Natural killer cell (primary cell): ENCODE results near the gene RILPL2. TPM values are rescaled to one million over a fixed set of nuclear protein-coding genes. Genes with fewer than 3 reads are reported as not detected.
"Not testable (repeated sequence)": the region's sequence is repeated elsewhere in the genome, so short reads cannot be mapped to it uniquely, and the experiment has no call there.

Source experiments
- ATAC-seq, 3 donors: fragments of 150-1000 bp in 2 of 3; fragments of 200-7000 bp in 1 of 3; cut with Tn5 transposase; 1 replicate in 1 of 3; 2 replicates in 2 of 3; pipeline ENCODE4 v1.10.0; 2021; ENCODE audit warnings: mild to moderate bottlenecking in 2 of 3, moderate library complexity in 2 of 3
- DNase-seq, 2 donors: peaks; one replicate each; pipeline versions ENCODE4 v3.0.0 to v3.0.0-alpha.2; 2013 to 2021; ENCODE audit warnings: mixed read lengths in 1 of 2
- H3K27ac ChIP-seq: one replicate; pipeline ENCODE4 v1.5.1; 2013; ENCODE audit warnings: mild to moderate bottlenecking, low read length
- H3K27me3 ChIP-seq: one replicate; pipeline ENCODE4 v1.6.1; 2013; ENCODE audit warnings: low read length; ENCODE audit not compliant: control insufficient read depth, insufficient read depth
- H3K36me3 ChIP-seq: one replicate; pipeline ENCODE4 v1.6.1; 2013; ENCODE audit warnings: low read length; ENCODE audit not compliant: control insufficient read depth, insufficient read depth
- H3K4me1 ChIP-seq: one replicate; pipeline ENCODE4 v1.6.1; 2013; ENCODE audit warnings: low read length; ENCODE audit not compliant: control insufficient read depth, insufficient read depth
- H3K4me3 ChIP-seq: one replicate; pipeline ENCODE4 v1.5.1; 2013; ENCODE audit warnings: low read length
- H3K9me3 ChIP-seq: one replicate; pipeline ENCODE4 v1.6.1; 2013; ENCODE audit warnings: low read length; ENCODE audit not compliant: control insufficient read depth, insufficient read depth
- H3K27ac Mint-ChIP-seq, 2 donors: one replicate each; pipeline ENCODE4 v1.8.0; 2022; ENCODE audit warnings: mild to moderate bottlenecking in 2 of 2, mixed read lengths in 2 of 2, moderate library complexity in 1 of 2
- H3K27me3 Mint-ChIP-seq, 2 donors: one replicate each; pipeline ENCODE4 v1.8.0; 2022; ENCODE audit warnings: low read depth in 2 of 2, mixed read lengths in 2 of 2
- H3K36me3 Mint-ChIP-seq: one replicate; pipeline ENCODE4 v1.8.0; 2022; ENCODE audit warnings: mixed read lengths
- H3K4me1 Mint-ChIP-seq, 2 donors: one replicate each; pipeline ENCODE4 v1.8.0; 2022; ENCODE audit warnings: mixed read lengths in 2 of 2
- H3K4me3 Mint-ChIP-seq: one replicate; pipeline ENCODE4 v1.8.0; 2022; ENCODE audit warnings: mild to moderate bottlenecking, moderate library complexity, mixed read lengths
- H3K9me3 Mint-ChIP-seq, 2 donors: one replicate each; pipeline ENCODE4 v1.8.0; 2022; ENCODE audit warnings: mixed read lengths in 2 of 2
- CTCF ChIP-seq: fragments of 200-600 bp; IDR thresholded peaks from one replicate; pipeline ENCODE4 v1.8.0; 2022; ENCODE audit warnings: antibody characterized with exemption
- WGBS: methylation state at CpG from one replicate; pipeline ENCODE4 v1.1.7; 2013; ENCODE audit warnings: missing lambda C conversion rate; ENCODE audit not compliant: insufficient coverage; 5-methylcytosine and 5-hydroxymethylcytosine counted together
- intact Hi-C: fragments of 100-400 bp; cut with micrococcal nuclease; formaldehyde crosslinking; loops from one replicate; pipeline ENCODE4 v1.14.2; 2022
- total RNA-seq, 4 donors: library from RNA; stranded (reverse); fragments of 120-200 nt in 1 of 4; gene quantifications; one replicate each; pipeline versions ENCODE4 v1.2.3 to v1.2.4, GENCODE V29; 2013 to 2022

Gene RILPL2
- total RNA-seq, 3 donors from 2014 or later (not counting 1 experiment from before 2014, with no cell fraction given), result 3.6 to 5.5 (median 4.4) TPM

- H3K4me1 ChIP-seq, result peaks cover 8% of the 10 kb centered on the region
- ATAC-seq, result no peak
- H3K27me3 Mint-ChIP-seq, result no peaks in the 10 kb centered on the region
These were observed 57.1 kb downstream of the RILPL2 start for GRCh38 chr12:123379391-123379790.

GRCh38 chr12:123372415-123372814 is 64.1 kb downstream of the RILPL2 start:
- DNase-seq, H3K4me3 Mint-ChIP-seq, ATAC-seq, H3K4me3 ChIP-seq, H3K27ac ChIP-seq, H3K27me3 ChIP-seq, H3K4me1 ChIP-seq, H3K9me3 ChIP-seq, H3K27me3 Mint-ChIP-seq, H3K4me1 Mint-ChIP-seq, H3K36me3 Mint-ChIP-seq, intact Hi-C loops, H3K27ac Mint-ChIP-seq, H3K9me3 Mint-ChIP-seq, H3K36me3 ChIP-seq: not testable (repeated sequence)
- WGBS, result 89% methylated on average over 1 of the region's 5 CpGs

More at GRCh38 chr12:123379391-123379790, 57.1 kb downstream of the RILPL2 start:
- no peaks in the 10 kb centered on the region for H3K9me3 ChIP-seq
- Mint-ChIP-seq H3K9me3 (no peaks in the 10 kb centered on the region), H3K27ac (no peak overlapping the region), H3K4me1 (peaks cover 10% of the 10 kb centered on the region in 2 donors), H3K4me3 (no peak overlapping the region), H3K36me3 (no peaks in the 10 kb centered on the region)
- no peaks in the 10 kb centered on the region for H3K36me3 ChIP-seq
- no peak for TF ChIP-seq CTCF
- H3K4me3 ChIP-seq, result no peak overlapping the region
- H3K27ac ChIP-seq, result no peak overlapping the region
- 97% methylated on average over 5 of the region's 5 CpGs for WGBS
- no peaks in the 10 kb centered on the region for H3K27me3 ChIP-seq
- no peak for DNase-seq
- intact Hi-C loops, result no loop called here

- DNase-seq, H3K9me3 ChIP-seq, H3K4me3 Mint-ChIP-seq, H3K27ac Mint-ChIP-seq, H3K36me3 ChIP-seq, H3K27me3 Mint-ChIP-seq, H3K4me3 ChIP-seq, H3K4me1 Mint-ChIP-seq, intact Hi-C loops, H3K27ac ChIP-seq, H3K27me3 ChIP-seq, H3K4me1 ChIP-seq, ATAC-seq, H3K9me3 Mint-ChIP-seq, H3K36me3 Mint-ChIP-seq: not testable (repeated sequence)
- WGBS, result 93% methylated on average over 48 of the region's 48 CpGs
These were observed 64.7 kb downstream of the RILPL2 start for GRCh38 chr12:123371667-123372368.

- H3K4me1 Mint-ChIP-seq, result peaks cover 10 to 11% of the 10 kb centered on the region in 2 donors
- intact Hi-C loops, result loop anchor here (10.0 kb wide), 2 partner anchors 86 to 134 kb away; partner anchors contain the start of genes MPHOSPH9, MTRFR and SNRNP35
- ATAC-seq (no peak), DNase-seq (no peak)
- Histone ChIP-seq H3K27ac (no peak overlapping the region), H3K27me3 (no peaks in the 10 kb centered on the region), H3K36me3 (no peaks in the 10 kb centered on the region), H3K4me3 (no peak overlapping the region), H3K4me1 (peaks cover 12% of the 10 kb centered on the region), H3K9me3 (no peaks in the 10 kb centered on the region)
- H3K27me3 Mint-ChIP-seq, result no peaks in the 10 kb centered on the region
- H3K4me3 Mint-ChIP-seq, result no peak overlapping the region
- H3K9me3 Mint-ChIP-seq, result no peaks in the 10 kb centered on the region
- 98% methylated on average over 5 of the region's 5 CpGs for WGBS
- H3K36me3 Mint-ChIP-seq, result no peaks in the 10 kb centered on the region
- H3K27ac Mint-ChIP-seq, result no peak overlapping the region
- no peak for TF ChIP-seq CTCF
These were observed 67.3 kb downstream of the RILPL2 start for GRCh38 chr12:123369229-123369628.

GRCh38 chr12:123368431-123368830 is 68.1 kb downstream of the RILPL2 start:
- H3K36me3 Mint-ChIP-seq, H3K27ac ChIP-seq, H3K9me3 Mint-ChIP-seq, H3K27me3 ChIP-seq, H3K4me3 Mint-ChIP-seq, DNase-seq, H3K27me3 Mint-ChIP-seq, H3K4me3 ChIP-seq, ATAC-seq, H3K36me3 ChIP-seq, H3K9me3 ChIP-seq, H3K27ac Mint-ChIP-seq: not testable (repeated sequence)
- intact Hi-C loops, result loop anchor here (10.0 kb wide), 2 partner anchors 86 to 134 kb away; partner anchors contain the start of genes MPHOSPH9, MTRFR and SNRNP35
- peaks cover 20% of the 10 kb centered on the region for H3K4me1 ChIP-seq
- 100% methylated on average over 3 of the region's 7 CpGs for WGBS
- peaks cover 15 to 17% of the 10 kb centered on the region in 2 donors for H3K4me1 Mint-ChIP-seq
